ENCODE results near the gene TMEM106C. TPM values are rescaled to one million over a fixed set of nuclear protein-coding genes. Genes with fewer than 3 reads are reported as not detected.

The TMEM106C gene
- total RNA-seq, 1 donor from 2014 or later = 76.1 TPM

- no peaks in the 10 kb centered on the region for H3K9me3 Mint-ChIP-seq (ENCODE audit: low read depth)
- H3K27ac Mint-ChIP-seq = no peak overlapping the region
- DNase-seq (ENCODE audit: low spot score, unreplicated experiment) = no peak
- TF ChIP-seq, protein P1, sequence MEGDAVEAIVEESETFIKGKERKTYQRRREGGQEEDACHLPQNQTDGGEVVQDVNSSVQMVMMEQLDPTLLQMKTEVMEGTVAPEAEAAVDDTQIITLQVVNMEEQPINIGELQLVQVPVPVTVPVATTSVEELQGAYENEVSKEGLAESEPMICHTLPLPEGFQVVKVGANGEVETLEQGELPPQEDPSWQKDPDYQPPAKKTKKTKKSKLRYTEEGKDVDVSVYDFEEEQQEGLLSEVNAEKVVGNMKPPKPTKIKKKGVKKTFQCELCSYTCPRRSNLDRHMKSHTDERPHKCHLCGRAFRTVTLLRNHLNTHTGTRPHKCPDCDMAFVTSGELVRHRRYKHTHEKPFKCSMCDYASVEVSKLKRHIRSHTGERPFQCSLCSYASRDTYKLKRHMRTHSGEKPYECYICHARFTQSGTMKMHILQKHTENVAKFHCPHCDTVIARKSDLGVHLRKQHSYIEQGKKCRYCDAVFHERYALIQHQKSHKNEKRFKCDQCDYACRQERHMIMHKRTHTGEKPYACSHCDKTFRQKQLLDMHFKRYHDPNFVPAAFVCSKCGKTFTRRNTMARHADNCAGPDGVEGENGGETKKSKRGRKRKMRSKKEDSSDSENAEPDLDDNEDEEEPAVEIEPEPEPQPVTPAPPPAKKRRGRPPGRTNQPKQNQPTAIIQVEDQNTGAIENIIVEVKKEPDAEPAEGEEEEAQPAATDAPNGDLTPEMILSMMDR (IDR thresholded peaks at IDR 0.05; ENCODE audit: unreplicated experiment) = no peak
- no peak overlapping the region for H3K4me3 Mint-ChIP-seq (ENCODE audit: low read depth)
- H3K36me3 Mint-ChIP-seq (ENCODE audit: insufficient read depth) = no peaks in the 10 kb centered on the region
- peaks cover 1% of the 10 kb centered on the region for H3K4me1 Mint-ChIP-seq (ENCODE audit: low read depth)
- H3K27me3 Mint-ChIP-seq = peaks cover 22% of the 10 kb centered on the region
These were observed 18.6 kb upstream of the TMEM106C start for GRCh38 chr12:47944685-47945340.

DNA sequence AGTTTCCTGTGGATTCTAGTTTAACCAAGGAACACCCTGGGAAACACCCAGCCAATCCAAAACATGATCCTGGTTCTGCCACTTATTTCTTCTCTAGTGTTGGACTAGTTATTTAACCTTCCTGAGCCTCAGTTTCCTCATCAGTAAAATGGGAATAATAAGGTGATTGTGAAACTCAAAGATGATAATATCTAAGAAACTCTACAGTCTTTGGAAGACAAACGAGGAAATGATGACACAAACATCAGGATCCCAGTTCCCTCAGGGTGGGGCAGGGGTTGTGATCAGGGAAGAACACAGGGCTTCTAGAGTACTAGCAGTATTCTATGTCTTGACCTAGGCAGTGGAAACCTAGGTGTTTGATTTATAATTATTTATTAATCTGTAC, 18.1 kb upstream of the TMEM106C start:
- TF ChIP-seq, protein P1 (IDR thresholded peaks at IDR 0.05; ENCODE audit: unreplicated experiment) = no peak
- H3K4me1 Mint-ChIP-seq (ENCODE audit: low read depth) = peaks cover 1% of the 10 kb centered on the region
- no peak overlapping the region for H3K4me3 Mint-ChIP-seq (ENCODE audit: low read depth)
- H3K36me3 Mint-ChIP-seq (ENCODE audit: insufficient read depth) = no peaks in the 10 kb centered on the region
- H3K27ac Mint-ChIP-seq = no peak overlapping the region
- H3K9me3 Mint-ChIP-seq (ENCODE audit: low read depth) = no peaks in the 10 kb centered on the region
- DNase-seq (ENCODE audit: low spot score, unreplicated experiment) = no peak
- H3K27me3 Mint-ChIP-seq = peaks cover 20% of the 10 kb centered on the region

DNA sequence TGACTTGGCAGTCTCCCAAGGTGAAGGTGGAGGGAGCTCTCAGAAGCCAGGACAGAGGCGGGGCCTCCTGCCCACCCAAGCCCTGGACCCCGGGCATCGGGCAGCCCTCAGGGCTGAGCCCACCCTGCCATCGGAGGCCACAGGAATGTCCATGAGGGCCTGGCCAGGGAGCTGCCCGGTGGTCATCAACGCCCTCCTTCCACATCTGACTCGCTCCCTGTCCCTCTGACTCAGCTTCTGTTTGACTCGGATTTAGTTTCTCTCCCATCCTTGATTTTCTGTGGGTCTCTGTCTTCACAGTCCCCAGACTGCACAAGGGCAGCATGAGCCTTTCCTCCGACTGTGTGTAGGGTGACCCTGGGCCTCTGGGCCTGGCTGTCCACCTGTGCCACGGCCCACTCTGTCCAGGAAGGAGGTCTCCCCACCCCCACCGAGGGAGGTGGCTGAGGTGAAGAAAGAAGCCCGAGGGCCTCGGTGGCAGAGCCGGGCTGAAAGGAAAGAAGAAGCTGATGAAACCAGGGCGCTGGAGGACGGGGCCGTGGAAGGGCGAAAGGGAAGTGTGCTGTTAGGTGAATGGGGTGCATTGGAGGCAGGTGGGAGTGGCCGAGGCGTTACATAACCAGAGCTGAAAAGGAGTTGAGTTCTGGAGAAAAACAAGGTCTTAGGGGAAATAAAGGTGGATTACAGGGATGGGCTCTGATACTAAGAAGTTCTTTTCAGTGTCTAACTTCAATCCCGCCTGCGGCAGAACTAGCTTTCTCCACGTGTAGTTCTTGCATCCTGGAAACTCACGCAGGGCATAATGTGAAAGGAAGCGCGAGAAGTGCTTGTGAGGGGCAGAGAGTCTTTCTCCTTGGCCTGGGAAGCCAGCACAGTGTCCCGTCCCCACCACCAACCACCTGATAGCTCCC, 16.7 kb upstream of the TMEM106C start:
- Mint-ChIP-seq H3K36me3 (ENCODE audit: insufficient read depth) (no peaks in the 10 kb centered on the region), H3K9me3 (ENCODE audit: low read depth) (no peaks in the 10 kb centered on the region), H3K27me3 (peaks cover 16% of the 10 kb centered on the region), H3K27ac (no peak overlapping the region), H3K4me3 (ENCODE audit: low read depth) (no peak overlapping the region), H3K4me1 (ENCODE audit: low read depth) (no peaks in the 10 kb centered on the region)
- TF ChIP-seq, protein P1 (IDR thresholded peaks at IDR 0.05; ENCODE audit: unreplicated experiment) = no peak
- no peak for DNase-seq (ENCODE audit: low spot score, unreplicated experiment)

GRCh38 chr12:47947341-47947740, 16.1 kb upstream of the TMEM106C start:
- Mint-ChIP-seq H3K9me3 (ENCODE audit: low read depth) (no peaks in the 10 kb centered on the region), H3K4me3 (ENCODE audit: low read depth) (no peak overlapping the region), H3K4me1 (ENCODE audit: low read depth) (no peaks in the 10 kb centered on the region), H3K27ac (no peak overlapping the region), H3K27me3 (peaks cover 19% of the 10 kb centered on the region), H3K36me3 (ENCODE audit: insufficient read depth) (no peaks in the 10 kb centered on the region)
- no peak for DNase-seq (ENCODE audit: low spot score, unreplicated experiment)
- TF ChIP-seq, protein P1 (IDR thresholded peaks at IDR 0.05; ENCODE audit: unreplicated experiment) = no peak

DNA sequence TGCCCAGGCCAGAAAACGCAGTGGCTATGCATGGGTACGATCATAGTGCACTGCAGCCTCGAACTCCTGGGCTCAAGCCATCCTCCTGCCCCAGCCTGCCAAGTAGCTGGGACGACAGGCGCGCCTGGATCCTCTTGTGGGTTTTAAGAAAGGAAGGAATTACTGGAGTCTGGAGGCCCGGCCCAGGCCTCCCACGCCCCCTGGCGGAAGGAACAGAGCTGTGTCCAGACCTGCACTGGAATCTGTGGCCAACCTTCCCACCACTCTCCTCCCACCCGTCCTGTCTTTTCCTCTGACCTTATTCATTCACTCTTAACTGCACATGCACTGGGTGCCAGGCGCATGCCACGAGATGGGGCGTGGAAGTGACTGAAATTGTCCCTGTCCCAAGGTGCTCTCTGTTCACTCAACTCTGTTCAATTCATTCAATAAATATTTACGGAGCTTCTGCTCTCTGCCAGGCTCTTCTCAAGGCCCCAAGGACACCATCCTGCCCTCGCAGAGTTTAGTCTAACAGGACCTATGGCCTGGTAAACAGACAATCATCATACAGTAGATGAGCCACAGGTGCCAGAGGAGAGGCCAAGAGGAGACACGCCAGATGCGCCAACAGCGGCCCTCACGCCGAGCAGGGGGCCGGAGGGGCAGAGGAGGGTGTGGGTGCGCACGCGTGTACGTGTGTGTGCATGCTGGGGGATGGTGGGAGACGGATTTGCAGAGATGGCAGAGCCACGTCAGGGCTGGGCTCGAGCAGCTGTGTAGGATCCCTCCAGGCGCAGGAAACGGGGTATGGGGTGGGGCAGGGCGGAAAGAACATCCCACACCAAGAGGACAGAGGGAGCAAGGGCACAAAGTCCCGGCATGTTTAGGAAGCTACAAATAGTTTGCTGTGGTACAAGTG, 13.7 kb upstream of the TMEM106C start:
- Mint-ChIP-seq H3K36me3 (ENCODE audit: insufficient read depth) (no peaks in the 10 kb centered on the region), H3K9me3 (ENCODE audit: low read depth) (no peaks in the 10 kb centered on the region), H3K27me3 (peaks cover 26% of the 10 kb centered on the region), H3K4me1 (ENCODE audit: low read depth) (no peaks in the 10 kb centered on the region), H3K4me3 (ENCODE audit: low read depth) (no peak overlapping the region), H3K27ac (no peak overlapping the region)
- DNase-seq (ENCODE audit: low spot score, unreplicated experiment) = peak; percentile 66
- TF ChIP-seq, protein P1 (IDR thresholded peaks at IDR 0.05; ENCODE audit: unreplicated experiment) = peak; percentile 96
